ENCODE data around the gene SFTPA1.

The SFTPA1 gene

DNA sequence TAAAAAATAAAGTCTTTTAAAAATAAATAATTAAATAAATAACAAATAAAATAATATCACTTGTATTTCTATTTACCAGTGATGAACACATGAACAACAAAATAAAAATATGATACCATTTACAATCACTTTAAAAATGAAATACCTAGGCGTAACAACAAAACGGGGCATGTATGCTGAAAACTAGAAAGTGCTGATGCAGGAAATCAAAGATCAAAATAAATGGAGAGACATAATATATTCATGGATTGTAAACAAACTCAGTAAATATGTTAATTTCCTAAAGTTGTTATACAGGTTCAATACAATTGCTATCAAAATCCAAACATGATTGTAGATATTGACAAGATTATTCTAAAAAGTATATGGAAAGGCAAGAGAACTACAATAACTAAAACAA lies 31.4 kb upstream of the SFTPA1 start:
- TF ChIP-seq EP300 (IDR thresholded peaks at IDR 0.05; ENCODE audit: borderline replicate concordance), result no peak
- no peak for TF ChIP-seq ZBTB7A (IDR thresholded peaks at IDR 0.05; ENCODE audit: low read depth)
- no peak for TF ChIP-seq TCF12 (IDR thresholded peaks at IDR 0.05; ENCODE audit: low read depth)
- no peak for TF ChIP-seq YY1 (IDR thresholded peaks at IDR 0.05; ENCODE audit: low read depth)
- no peak for TF ChIP-seq CEBPB (IDR thresholded peaks at IDR 0.05)
- TF ChIP-seq EGR1 (IDR thresholded peaks at IDR 0.05), result no peak
- TF ChIP-seq, protein P1, sequence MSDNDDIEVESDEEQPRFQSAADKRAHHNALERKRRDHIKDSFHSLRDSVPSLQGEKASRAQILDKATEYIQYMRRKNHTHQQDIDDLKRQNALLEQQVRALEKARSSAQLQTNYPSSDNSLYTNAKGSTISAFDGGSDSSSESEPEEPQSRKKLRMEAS (IDR thresholded peaks at IDR 0.05), result no peak

DNA sequence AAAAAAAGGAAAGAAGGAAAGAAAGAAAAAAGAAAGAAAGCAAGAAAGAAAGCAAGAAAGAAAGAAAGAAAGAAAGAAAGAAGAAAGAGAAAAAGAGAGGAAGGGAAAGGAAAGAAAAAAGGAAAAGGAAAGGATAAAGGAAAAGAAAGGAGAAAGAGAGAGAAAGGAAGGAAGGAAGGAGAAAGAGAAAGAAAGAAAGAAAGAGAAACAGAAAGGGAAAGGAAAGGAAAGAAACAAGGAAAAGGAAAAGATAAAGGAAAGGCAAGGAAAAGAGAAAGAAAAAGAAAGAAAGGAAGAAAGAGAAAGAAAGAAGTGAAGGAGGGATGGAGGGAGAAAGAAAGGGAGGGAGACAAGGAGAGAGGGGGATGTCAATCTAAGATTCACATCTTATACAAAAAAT lies 29.7 kb upstream of the SFTPA1 start:
- TF ChIP-seq TEAD4 (IDR thresholded peaks at IDR 0.05) (no peak), NFIC (IDR thresholded peaks at IDR 0.05) (no peak), CEBPB (IDR thresholded peaks at IDR 0.05) (no peak), YY1 (IDR thresholded peaks at IDR 0.05; ENCODE audit: low read depth) (no peak)
- TF ChIP-seq, protein P2, sequence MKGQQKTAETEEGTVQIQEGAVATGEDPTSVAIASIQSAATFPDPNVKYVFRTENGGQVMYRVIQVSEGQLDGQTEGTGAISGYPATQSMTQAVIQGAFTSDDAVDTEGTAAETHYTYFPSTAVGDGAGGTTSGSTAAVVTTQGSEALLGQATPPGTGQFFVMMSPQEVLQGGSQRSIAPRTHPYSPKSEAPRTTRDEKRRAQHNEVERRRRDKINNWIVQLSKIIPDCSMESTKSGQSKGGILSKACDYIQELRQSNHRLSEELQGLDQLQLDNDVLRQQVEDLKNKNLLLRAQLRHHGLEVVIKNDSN (IDR thresholded peaks at IDR 0.05), result no peak

DNA sequence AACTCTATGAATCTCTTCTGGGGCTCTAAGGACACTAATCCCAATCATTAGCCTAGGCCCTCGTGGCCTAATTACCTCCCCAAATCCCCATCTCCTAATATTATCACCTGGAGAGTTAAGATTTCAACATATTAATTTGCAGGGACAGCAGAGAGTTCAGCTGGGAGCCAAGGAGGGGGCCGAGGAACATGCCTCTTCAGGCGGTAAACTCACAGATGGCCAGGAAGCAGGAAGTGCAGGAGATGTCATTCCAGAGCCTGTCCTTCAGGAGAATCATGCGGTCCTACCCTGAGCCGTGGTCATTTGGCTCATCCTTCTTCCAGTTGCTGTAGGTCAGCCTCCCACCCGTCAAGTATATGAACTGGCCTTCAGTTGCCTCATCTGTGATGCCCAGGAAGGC lies 28.6 kb upstream of the SFTPA1 start:
- TF ChIP-seq NFIC (IDR thresholded peaks at IDR 0.05), result no peak
- no peak for TF ChIP-seq TCF12 (IDR thresholded peaks at IDR 0.05; ENCODE audit: low read depth)
- no peak for TF ChIP-seq TEAD4 (IDR thresholded peaks at IDR 0.05)
- no peak for TF ChIP-seq CREB1 (IDR thresholded peaks at IDR 0.05; ENCODE audit: low read depth)
- TF ChIP-seq, protein P2 (IDR thresholded peaks at IDR 0.05), result no peak
- no peak for TF ChIP-seq FOXM1 (IDR thresholded peaks at IDR 0.05; ENCODE audit: borderline replicate concordance, low read depth)
- no peak for TF ChIP-seq ZBTB7A (IDR thresholded peaks at IDR 0.05; ENCODE audit: low read depth)
- TF ChIP-seq RAD21 (IDR thresholded peaks at IDR 0.05; ENCODE audit: low read depth), result no peak
- TF ChIP-seq EP300 (IDR thresholded peaks at IDR 0.05; ENCODE audit: borderline replicate concordance), result no peak
- no peak for TF ChIP-seq CEBPB (IDR thresholded peaks at IDR 0.05)
- TF ChIP-seq TAF1 (IDR thresholded peaks at IDR 0.05; ENCODE audit: low read depth), result no peak
- TF ChIP-seq, protein P3, sequence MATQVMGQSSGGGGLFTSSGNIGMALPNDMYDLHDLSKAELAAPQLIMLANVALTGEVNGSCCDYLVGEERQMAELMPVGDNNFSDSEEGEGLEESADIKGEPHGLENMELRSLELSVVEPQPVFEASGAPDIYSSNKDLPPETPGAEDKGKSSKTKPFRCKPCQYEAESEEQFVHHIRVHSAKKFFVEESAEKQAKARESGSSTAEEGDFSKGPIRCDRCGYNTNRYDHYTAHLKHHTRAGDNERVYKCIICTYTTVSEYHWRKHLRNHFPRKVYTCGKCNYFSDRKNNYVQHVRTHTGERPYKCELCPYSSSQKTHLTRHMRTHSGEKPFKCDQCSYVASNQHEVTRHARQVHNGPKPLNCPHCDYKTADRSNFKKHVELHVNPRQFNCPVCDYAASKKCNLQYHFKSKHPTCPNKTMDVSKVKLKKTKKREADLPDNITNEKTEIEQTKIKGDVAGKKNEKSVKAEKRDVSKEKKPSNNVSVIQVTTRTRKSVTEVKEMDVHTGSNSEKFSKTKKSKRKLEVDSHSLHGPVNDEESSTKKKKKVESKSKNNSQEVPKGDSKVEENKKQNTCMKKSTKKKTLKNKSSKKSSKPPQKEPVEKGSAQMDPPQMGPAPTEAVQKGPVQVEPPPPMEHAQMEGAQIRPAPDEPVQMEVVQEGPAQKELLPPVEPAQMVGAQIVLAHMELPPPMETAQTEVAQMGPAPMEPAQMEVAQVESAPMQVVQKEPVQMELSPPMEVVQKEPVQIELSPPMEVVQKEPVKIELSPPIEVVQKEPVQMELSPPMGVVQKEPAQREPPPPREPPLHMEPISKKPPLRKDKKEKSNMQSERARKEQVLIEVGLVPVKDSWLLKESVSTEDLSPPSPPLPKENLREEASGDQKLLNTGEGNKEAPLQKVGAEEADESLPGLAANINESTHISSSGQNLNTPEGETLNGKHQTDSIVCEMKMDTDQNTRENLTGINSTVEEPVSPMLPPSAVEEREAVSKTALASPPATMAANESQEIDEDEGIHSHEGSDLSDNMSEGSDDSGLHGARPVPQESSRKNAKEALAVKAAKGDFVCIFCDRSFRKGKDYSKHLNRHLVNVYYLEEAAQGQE (IDR thresholded peaks at IDR 0.05; ENCODE audit: low read depth), result no peak
- TF ChIP-seq, protein P1 (IDR thresholded peaks at IDR 0.05), result no peak
- TF ChIP-seq YY1 (IDR thresholded peaks at IDR 0.05; ENCODE audit: low read depth), result no peak
- no peak for TF ChIP-seq EGR1 (IDR thresholded peaks at IDR 0.05)

DNA sequence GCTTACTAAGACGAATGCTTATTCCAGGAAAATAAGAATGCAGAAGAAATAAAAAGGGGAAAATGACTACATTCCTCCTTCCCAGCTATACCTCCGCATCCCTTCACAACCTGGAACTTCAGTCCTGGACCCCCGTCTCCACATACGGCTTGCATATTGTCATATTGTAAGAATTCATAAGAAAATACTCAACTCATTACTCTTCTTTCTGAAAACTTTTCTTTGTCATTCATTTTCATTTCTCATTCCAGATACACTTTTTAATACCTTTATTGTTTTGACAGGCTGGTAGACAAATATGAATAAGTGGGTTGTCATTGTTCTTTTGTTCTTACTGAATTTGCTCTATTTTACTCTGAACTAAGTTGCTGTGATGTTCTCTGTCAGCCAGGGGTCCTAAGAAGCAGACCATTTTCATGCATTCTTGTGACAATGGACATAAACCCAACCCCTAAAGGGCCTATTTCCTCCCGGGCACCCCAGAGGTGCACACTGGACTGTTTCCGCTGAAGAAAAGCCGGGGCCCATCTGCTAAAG lies 27.2 kb upstream of the SFTPA1 start:
- TF ChIP-seq RAD21 (IDR thresholded peaks at IDR 0.05; ENCODE audit: low read depth), result no peak
- TF ChIP-seq CREB1 (IDR thresholded peaks at IDR 0.05; ENCODE audit: low read depth), result no peak
- no peak for TF ChIP-seq CEBPB (IDR thresholded peaks at IDR 0.05)
- TF ChIP-seq ZBTB7A (IDR thresholded peaks at IDR 0.05; ENCODE audit: low read depth), result no peak
- TF ChIP-seq NFIC (IDR thresholded peaks at IDR 0.05), result no peak
- TF ChIP-seq YY1 (IDR thresholded peaks at IDR 0.05; ENCODE audit: low read depth), result no peak
- TF ChIP-seq, protein P2 (IDR thresholded peaks at IDR 0.05), result no peak
- TF ChIP-seq, protein P3 (IDR thresholded peaks at IDR 0.05; ENCODE audit: low read depth), result no peak
- no peak for TF ChIP-seq TEAD4 (IDR thresholded peaks at IDR 0.05)
- TF ChIP-seq EGR1 (IDR thresholded peaks at IDR 0.05), result no peak
- TF ChIP-seq TCF12 (IDR thresholded peaks at IDR 0.05; ENCODE audit: low read depth), result no peak
- TF ChIP-seq FOXM1 (IDR thresholded peaks at IDR 0.05; ENCODE audit: borderline replicate concordance, low read depth), result no peak
- TF ChIP-seq, protein P1 (IDR thresholded peaks at IDR 0.05), result no peak
- no peak for TF ChIP-seq TAF1 (IDR thresholded peaks at IDR 0.05; ENCODE audit: low read depth)
- TF ChIP-seq EP300 (IDR thresholded peaks at IDR 0.05; ENCODE audit: borderline replicate concordance), result no peak

DNA sequence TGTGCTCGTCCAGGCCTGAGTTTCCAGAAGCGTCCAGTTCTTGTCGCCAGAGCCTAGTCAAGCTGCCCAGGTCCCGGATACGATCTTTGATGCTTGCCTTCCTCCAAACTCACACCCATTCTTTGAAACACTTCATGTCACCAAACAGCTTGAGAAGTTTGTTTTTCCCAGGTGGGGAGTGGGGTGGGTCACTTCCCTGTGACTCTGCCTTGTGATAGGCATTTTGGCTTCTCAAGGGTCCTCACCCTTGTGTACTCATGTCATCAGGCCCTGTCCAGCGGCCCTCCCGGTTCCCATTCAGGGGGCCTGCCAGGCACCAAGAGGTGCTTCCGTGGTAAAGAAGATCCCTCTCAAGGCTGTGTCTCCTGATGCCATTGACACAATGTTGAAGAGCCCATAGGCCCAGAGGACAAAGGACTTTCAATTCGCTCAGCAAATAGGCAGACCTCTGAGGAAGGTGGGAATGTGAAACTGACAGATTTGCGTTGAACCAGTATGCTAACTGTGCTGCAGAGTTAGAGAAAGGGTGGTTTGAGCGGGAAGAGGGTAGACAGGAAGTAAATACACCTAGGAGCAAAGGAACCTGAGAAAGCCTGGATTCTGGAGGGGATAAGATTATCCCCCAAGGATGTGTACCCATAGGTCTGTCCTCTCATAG lies 24.7 kb upstream of the SFTPA1 start:
- TF ChIP-seq RAD21 (IDR thresholded peaks at IDR 0.05; ENCODE audit: low read depth), result no peak
- TF ChIP-seq CEBPB (IDR thresholded peaks at IDR 0.05), result no peak
- TF ChIP-seq TCF12 (IDR thresholded peaks at IDR 0.05; ENCODE audit: low read depth), result no peak
- TF ChIP-seq, protein P1 (IDR thresholded peaks at IDR 0.05), result no peak
- TF ChIP-seq, protein P2 (IDR thresholded peaks at IDR 0.05), result no peak
- TF ChIP-seq TAF1 (IDR thresholded peaks at IDR 0.05; ENCODE audit: low read depth), result no peak
- TF ChIP-seq YY1 (IDR thresholded peaks at IDR 0.05; ENCODE audit: low read depth), result no peak
- no peak for TF ChIP-seq ZBTB7A (IDR thresholded peaks at IDR 0.05; ENCODE audit: low read depth)
- TF ChIP-seq, protein P3 (IDR thresholded peaks at IDR 0.05; ENCODE audit: low read depth), result no peak
